GM08714 (cell line): ENCODE results near the gene ASIC1.
"Not testable (repeated sequence)": the region's sequence is repeated elsewhere in the genome, so short reads cannot be mapped to it uniquely, and the experiment has no call there.

ENCODE experiments used
- H3K4me3 ChIP-seq: fragments of 200-500 bp; sonication (Bioruptor generic); 2 replicates; pipeline ENCODE4 v1.5.1; 2014; ENCODE audit warnings: mild to moderate bottlenecking, low read length, inconsistent platforms
- ZNF274 ChIP-seq: IDR thresholded peaks from 2 replicates; pipeline ENCODE4 v1.6.1; 2012; ENCODE audit warnings: mild to moderate bottlenecking, low read depth, low read length

ASIC1 gene

GRCh38 chr12:50026691-50027090 lies 30.7 kb upstream of the ASIC1 start:
- no peak for TF ChIP-seq ZNF274
- H3K4me3 ChIP-seq, result no peak overlapping the region

- not testable (repeated sequence) for H3K4me3 ChIP-seq
Measured at GRCh38 chr12:50030449-50030848, 26.9 kb upstream of the ASIC1 start.

DNA sequence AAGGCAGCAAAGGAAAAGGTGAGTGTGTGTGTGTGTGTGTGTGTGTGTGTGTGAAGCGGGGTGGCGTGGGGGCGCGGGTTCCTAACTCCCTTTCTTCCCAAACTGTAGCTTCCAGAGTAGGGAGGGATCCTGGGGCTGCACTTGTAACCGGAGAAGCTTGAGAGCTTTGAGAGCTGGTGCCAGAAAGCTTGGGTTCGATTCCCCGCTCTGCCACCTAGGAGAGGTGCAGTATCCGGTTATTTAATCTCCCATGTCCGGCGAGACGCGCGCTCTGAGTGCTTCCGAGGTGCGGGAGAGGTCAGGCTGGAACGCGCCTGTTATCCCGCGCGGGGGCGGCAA lies 24.9 kb upstream of the ASIC1 start:
- no peak overlapping the region for H3K4me3 ChIP-seq
- no peak for TF ChIP-seq ZNF274

DNA sequence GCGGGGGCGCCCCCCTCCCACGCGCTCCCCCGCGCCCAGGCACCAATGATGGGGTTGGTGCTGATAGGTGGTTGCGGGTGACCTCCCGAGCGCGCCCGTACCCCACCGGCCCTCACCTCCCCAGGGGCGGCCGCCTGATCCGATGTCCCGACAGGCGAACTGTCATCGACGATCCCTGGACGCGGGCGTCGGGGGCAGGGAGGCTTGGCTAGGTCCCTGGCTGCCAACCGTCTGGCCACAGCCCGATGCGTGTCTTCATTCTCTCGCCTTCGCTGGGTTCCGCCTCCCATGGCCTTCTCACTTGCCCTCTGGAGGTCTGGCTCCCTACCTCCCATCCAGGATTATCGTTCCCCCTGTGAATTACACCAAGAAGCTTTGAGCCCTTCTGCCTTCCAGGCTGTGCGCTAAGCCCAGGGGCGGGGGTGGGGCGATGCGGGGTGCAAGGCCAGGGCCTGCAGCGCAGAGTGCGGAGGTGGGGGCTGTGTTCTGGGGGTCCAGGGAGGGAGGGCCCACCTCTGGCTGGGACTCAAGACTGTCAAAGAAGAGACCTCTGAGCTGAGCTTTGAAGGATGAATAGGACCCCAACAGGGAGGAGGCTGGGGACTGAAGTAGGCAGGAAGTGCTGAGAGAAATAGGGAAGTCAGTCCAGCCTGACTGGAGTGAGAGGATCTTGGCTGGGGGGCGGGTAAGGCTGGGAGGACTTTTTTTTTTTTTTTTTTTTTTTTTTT lies 24.4 kb upstream of the ASIC1 start:
- no peak overlapping the region for H3K4me3 ChIP-seq
- no peak for TF ChIP-seq ZNF274

DNA sequence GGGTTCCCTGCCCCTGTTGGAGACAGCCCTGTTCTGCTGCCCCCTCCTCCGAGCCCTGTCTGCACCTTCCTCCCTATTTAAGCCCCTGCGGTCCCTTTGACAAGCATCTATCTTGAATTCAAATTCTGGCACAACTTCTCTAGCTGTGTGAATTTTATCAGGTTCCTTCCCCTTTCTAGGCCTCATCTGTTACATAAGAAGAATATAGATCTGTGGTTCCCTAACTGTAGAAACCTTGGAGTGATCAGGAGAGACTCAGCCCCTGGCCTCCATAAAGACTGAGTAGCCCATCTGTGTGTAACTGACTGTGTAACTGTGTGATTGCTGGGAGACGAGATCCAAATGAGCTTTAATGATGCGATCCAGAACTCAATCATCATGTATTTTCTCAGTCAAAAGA lies 19.1 kb upstream of the ASIC1 start:
- no peak overlapping the region for H3K4me3 ChIP-seq
- no peak for TF ChIP-seq ZNF274

GRCh38 chr12:50039151-50039835 lies 18.1 kb upstream of the ASIC1 start:
- no peak for TF ChIP-seq ZNF274

GRCh38 chr12:50040657-50041056 lies 16.7 kb upstream of the ASIC1 start:
- no peak overlapping the region for H3K4me3 ChIP-seq
- TF ChIP-seq ZNF274, result no peak

More at GRCh38 chr12:50039151-50039835, 18.1 kb upstream of the ASIC1 start:
- H3K4me3 ChIP-seq, result no peak overlapping the region

DNA sequence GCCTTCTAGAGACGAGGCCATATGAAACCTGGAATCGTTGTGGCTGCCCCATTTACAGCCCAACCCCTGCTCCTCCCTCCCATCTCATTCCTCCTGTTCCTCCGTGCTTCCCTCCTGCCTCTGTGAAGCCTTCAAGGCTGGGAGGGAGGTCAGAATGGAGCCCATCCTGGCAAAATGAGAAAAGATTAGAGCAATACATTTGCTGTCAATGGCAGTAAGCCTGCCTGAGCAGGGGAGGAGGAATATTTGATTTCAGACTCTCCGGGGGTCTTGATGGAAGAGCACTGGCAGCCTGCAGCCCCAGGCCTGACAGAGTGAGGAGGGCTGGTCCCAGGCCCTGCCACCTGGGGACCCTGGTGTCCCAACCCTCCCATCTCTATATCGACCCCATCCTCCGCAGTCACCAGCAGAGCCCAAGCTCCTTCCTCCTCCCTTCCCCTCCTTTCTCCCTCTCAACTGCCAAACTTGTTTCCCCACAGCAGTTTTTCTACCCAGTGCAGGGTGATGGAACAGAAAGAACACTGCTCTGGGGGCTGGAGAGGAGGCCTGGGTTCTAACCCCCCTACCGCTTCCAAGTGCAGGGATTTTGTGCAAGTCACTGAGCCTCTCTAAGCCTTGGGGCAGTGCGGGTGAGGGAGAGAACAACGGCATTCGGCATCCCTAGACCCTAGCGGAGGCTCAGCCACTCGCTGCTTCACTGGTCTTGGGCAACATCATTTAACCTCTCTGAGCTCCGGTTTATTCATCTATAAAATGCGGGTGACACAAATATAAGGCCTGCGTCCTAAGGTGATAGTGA lies 16.1 kb upstream of the ASIC1 start:
- TF ChIP-seq ZNF274, result no peak

DNA sequence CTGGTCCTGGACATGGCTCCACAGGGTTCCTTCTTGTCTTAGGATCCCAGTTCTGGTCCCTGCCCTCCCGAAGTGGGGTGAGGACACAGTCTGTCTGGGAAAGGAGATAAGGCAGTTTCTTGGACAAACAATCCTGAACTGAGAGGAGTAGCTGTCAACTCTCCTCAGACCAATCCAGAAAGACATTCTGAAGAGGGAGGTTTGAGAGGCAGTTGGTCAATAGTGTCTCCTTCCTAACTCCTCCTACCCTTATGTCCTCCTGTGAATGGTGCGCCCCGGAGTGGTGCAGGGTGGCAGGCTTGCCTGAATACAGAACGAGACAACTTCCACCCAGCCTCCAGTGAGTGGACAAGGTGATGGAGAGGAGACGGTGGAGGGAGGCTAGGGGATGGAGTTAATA lies 15.4 kb upstream of the ASIC1 start:
- H3K4me3 ChIP-seq, result no peak overlapping the region
- TF ChIP-seq ZNF274, result no peak

More for the DNA sequence above, 16.1 kb upstream of the ASIC1 start:
- H3K4me3 ChIP-seq, result no peak overlapping the region

- no peak for TF ChIP-seq ZNF274
- no peak overlapping the region for H3K4me3 ChIP-seq
Measured at GRCh38 chr12:50042693-50043092, 14.7 kb upstream of the ASIC1 start.

GRCh38 chr12:50043308-50043707 lies 14.1 kb upstream of the ASIC1 start:
- no peak for TF ChIP-seq ZNF274
- no peak overlapping the region for H3K4me3 ChIP-seq

DNA sequence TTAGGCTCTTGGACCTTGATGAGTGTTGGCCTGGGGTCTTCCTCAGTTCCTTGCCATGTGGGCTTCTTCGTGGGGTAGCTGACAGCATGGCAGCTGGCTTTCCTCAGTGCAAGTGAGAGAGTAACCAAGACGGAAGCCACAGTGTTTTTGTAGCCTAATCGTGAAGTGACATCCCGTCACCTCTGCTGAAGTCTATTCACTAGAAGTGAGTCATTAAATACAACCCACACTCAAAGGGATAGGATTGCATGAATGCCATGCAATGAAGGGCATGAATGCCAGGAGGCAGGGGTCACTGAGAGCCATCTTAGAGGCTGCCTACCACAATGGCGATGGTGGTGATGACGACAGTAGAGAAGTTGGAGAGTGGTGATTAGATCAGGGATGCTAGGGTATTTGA lies 13.5 kb upstream of the ASIC1 start:
- H3K4me3 ChIP-seq, result no peak overlapping the region
- TF ChIP-seq ZNF274, result no peak

DNA sequence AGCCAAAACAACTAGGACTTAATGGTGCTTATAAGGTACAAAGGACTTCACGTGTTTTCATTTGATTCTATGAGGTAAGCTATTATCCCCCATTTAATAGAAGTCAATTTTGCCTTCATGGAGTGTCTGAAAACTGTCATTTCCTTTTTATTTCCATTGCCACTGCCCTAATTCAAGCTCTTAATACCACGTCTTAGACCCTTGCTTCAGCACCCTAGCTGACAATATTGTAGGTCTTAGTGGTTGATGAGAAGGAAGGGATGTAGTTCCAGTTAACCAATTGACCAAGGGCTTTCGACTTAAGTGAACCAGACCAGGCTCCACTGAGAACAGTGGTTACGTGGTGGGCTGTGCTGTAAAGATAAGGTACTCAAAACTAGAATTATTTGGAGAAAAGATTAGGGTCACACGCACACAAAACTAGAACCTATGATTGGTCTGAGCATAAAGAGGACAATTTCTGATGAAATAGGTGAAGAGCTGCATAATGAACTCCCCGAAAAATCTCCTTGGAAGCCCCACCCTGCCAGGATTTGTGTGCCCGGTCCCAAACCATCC lies 9.6 kb upstream of the ASIC1 start:
- TF ChIP-seq ZNF274, result no peak
- no peak overlapping the region for H3K4me3 ChIP-seq

- TF ChIP-seq ZNF274, result no peak
- H3K4me3 ChIP-seq, result no peak overlapping the region
Measured at GRCh38 chr12:50049254-50050118, 7.9 kb upstream of the ASIC1 start.
